ENCODE results near the gene SKOR1.
A peak's percentile ranks its signal among the peaks of the same experiment; 100 is the strongest.

The SKOR1 gene

GRCh38 chr15:67819636-67820035 is 5.7 kb upstream of the SKOR1 start:
- DNase-seq: no peak

- no peak for DNase-seq
Observed at GRCh38 chr15:67820122-67820991, 5.0 kb upstream of the SKOR1 start.

DNA sequence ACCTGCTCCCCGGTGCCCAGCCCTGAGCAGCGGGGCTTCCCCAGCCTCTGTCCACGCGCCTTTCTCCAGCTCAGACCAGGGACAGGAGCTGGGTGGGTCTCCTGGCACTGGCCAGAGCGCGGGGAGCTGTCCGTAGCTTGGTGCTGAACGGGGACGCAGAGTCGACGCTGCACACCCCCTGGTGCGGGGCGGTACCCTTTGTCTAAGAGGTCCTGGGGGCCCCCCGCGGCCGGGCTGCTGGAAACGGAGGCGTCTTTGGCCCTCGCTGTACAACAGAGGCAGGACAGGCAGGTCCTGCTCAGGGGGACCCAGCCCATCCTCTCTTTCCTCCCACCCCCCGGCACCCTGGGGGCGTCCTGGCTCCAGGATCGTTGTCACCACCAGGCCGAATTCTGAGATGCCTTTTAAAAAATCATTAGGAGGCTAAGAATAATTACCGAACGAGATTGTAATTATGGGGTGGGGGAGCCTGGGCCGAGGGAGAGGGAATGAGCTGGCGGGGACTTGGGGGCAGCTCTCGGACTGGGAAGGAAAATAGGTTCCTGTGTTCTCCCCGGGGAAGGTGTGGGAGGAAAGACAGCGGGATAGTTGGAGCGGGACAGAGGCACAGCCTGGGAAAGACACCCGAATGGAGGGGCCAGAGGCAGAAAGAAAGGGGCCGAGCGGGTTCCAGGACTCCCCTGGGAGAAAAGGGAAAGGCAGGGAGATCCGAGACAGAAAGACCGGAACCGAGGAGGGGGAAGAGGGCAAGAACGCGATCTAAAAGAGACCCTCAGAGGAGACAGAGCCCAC is 4.1 kb upstream of the SKOR1 start:
- peak; percentile 50 to 80 (median 62) for DNase-seq

DNA sequence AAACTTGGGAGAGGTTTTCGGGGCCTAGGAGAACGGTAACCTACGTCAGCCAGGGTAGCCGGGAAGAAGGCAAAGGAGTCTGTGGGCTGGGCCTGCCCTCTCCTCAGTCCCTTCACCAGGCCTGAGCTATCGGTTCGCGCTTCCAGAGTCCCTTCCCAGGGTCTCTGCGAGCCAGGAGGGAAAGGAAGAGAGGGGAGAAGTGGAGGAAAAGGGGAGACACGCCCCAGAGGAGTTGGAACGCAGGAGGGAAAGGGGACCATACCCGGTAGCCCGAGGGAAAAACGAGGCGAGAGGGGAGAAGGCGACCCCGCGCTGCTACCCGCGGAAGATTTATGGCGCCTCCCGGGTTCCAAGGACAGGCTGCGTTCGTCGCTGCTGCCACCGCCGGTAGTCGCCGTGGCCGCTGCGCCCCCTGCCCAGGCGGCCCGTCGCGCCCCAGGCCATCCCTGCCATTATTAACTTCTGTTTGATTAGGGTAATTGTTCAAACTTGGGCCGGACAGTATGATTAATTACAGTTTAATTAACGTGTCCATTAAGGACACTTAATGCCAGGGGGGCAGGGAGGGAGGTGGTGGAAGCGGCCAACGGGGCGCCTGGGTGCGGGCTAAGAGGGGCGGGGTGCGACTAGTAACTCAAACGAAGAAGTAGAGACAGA is 3.4 kb upstream of the SKOR1 start:
- DNase-seq: no peak

DNA sequence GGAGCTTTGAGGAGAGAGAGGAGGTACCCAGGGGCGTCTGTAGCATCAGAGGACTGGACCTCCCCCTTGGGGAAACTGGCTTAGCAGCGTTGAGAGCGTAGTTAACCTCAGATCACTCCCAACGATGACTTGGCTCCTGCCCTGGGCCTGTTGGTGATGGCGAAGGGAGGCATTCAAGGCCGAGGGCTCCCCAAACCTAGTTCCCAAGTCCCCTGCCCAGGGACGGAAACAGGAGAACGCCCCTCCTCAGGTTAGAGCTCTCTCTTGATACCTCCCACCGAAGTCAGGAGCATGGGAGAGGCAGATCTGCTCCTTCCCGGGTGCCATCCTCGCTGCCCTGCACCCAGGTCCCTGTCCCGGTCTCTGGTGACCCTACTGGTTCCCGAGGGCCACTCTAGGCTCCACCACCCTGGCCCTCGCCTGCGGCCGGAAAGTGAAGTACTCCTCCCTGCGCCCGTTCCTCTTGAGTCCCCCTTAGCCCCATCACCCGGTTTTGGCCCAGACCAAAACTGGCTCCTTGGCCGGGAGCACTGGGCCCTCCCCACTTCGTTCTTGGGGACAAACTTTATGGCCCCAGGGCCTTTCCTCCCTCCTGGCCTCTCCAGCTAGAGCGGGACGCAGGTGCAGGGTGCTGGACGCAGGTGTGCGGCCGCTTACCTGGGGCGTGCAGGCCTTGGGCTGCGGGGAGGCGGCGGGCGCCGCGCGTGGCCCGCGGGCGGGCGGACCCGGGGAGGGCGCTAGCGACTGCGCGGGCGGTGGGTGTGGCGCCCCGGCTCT is 2.6 kb upstream of the SKOR1 start:
- DNase-seq: no peak

DNA sequence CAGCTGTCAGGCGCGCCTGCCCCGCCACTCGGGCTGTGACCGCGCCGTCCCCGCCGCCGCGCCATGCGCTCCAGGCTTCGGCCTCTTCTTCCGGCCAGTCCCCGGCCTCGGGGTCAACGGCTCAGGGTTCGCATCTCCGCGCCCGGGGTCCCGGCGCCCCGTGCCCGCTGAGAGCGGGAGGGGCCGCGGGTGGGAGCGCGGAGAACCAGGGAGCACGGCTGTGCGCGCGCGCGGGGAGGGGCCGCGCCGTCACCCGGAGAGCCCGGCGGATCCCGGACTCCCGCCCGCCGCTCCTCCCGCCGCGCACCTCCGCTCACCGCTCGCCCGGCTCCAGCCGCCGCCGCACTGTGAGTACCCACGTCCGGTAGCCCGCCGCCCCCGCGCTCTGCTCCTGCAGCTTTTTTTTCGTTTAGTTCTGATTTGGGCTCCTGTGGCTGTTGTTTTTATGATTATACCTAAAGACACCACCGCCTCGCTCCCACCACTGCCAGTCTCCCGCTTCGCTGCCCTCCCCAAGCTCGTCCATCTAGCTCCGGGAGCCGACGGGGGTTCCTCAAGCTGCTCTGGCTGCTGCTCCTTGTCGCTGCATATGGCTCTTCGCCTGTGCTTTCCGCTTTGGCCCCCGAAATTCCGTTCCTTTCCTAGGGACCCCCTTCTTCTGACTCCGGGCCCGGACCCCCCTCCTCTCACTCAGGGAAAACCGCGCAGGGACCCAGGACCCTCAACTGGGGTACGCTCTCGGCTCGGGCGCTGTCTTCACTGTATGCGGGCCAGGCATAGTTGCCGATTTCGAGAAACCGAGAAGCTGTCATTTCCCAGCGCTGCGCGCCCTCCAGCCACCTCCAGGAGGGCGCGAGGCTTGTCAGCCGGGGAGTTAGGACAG is 1.8 kb upstream of the SKOR1 start:
- DNase-seq: peak in 1 of 3 donors; percentile 40

DNA sequence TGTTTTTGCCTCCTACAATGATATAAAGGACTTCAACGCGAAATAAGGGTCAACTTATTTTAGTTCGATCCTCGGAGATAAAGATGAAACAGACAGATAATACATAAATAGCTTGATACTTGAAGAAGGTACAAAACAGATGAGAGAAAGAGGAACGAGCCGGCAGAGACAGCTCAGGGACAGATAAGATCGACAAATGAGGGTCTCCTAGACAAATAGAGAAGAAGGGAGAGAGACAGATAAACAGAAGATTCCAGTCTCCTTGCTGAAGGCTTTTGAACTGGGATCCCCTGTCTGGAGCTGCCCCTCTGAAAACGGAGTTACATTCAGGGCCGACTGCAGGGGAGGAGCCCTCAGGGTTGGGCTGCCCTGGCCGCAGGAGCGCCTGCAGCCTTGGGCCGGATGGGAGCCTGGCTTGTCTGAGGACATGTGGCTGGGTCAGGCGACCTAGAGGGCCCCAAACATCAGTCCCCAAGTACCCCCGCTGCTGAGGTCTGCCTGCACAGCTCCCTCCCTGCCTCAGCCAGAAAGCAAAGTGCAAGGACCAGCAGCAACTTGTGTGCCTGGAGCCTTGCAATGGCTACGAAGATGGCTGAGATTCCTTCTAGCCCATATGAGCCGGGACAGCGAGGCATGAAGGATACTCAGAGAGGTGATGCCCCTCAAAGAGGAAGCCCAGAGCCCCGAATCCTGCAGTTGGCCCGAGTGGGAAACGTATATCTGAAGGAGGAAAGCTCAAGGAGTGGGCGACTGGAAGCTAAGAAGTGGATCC is 926 bp upstream of the SKOR1 start:
- no peak for DNase-seq

GRCh38 chr15:67825881-67826716 is 790 bp downstream of the SKOR1 start:
- no peak for DNase-seq

- peak in 1 of 3 donors; percentile 26 for DNase-seq
Observed at GRCh38 chr15:67826717-67827561, 1.6 kb downstream of the SKOR1 start.

DNA sequence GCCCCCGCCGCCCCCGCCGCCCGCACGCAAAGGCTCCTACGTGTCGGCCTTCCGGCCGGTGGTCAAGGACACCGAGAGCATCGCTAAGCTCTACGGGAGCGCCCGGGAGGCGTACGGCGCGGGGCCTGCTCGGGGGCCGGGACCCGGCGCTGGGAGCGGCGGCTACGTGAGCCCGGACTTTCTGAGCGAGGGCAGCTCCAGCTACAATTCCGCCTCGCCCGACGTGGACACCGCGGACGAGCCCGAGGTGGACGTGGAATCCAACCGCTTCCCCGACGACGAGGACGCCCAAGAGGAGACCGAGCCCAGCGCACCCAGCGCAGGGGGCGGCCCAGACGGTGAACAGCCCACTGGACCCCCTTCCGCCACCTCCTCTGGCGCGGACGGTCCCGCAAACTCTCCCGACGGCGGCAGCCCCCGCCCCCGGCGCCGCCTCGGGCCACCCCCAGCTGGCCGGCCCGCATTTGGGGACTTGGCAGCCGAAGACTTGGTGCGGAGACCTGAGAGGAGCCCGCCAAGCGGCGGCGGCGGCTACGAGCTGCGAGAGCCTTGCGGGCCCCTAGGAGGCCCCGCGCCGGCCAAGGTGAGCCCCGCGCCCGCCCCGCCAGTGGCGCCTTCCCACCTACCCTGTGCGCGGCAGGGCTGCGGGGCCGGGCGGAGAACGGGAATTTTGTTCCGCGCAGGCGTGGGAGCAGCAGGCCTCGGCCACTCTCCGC is 2.4 kb downstream of the SKOR1 start:
- no peak for DNase-seq

GRCh38 chr15:67828278-67828968 is 3.1 kb downstream of the SKOR1 start:
- peak in 1 of 3 donors; percentile 41 for DNase-seq

- no peak for DNase-seq
Observed at GRCh38 chr15:67828969-67829646, 3.8 kb downstream of the SKOR1 start.

DNA sequence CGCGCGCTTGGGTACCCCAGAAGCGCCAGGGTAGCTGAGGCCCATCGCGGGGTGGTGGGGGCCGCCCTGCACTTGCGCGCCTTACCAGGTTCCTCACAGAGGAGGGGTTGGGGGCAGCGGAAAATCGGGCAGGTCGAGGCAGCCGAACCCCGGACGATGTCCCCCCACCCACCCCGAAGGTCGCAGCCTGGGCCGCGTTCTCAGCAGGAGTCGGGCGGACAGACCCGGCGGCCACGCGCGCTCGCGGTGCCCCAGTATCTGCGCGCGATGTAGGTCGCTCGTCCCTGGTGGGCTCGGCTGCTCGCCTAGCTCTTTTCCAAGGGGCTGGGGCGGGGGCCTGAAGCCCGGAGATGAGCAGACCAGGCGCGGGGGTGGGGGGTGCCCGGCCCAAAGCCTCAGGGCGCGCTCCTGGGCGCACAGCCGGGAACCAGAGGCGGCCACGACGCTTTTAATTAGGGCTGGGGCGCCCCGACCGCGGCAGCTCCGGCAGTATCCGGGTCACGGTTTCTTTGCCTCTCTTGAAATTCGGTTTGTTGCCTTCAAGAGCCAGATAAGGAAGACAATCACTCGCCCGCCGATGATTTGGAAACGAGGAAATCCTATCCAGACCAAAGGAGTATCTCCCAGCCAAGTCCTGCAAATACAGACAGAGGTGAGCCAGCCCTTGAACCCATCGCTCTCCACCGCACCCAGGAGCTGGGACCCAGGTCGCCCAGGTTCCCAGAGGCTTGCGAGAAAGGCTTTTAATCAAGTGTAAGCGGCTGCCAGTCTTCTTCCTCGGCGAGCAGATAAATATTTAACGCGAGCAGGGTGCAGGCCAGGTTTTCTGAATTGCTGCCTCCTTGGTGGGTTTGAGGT is 4.6 kb downstream of the SKOR1 start:
- DNase-seq: no peak

DNA sequence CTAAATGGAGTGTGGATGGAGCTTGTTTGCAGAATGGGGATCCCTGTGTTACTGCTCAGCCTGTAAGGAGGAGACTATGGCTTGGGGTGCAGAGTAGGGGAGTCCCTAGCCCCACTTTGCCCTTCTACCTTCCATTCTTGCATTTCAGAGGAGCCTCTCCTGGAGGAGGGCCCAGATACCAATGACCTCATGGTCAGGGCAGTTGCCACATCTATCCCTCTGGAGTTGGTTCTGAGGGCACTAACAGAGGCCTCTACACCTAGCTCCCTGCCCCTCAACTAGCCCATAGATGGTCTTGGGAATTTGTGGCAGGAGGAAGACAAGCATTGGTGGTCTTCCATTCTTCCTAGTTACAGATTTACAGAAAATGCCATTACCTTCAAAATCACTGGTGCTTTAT is 6.1 kb downstream of the SKOR1 start:
- no peak for DNase-seq

- DNase-seq: peak in 1 of 3 donors; percentile 42
Observed at GRCh38 chr15:67832031-67832551, 6.8 kb downstream of the SKOR1 start.
